Ureter (tissue), 1 donor: ENCODE data around the gene F7. TPM values are rescaled to one million over a fixed set of nuclear protein-coding genes. Genes with fewer than 3 reads are reported as not detected.

Experiments used
- DNase-seq: peaks from one replicate; pipeline ENCODE4 v3.0.0-alpha.2; 2020; ENCODE audit warnings: low spot score
- total RNA-seq: library from RNA; stranded (reverse); gene quantifications from one replicate; pipeline ENCODE4 v1.2.4, GENCODE V29; 2023
- donor health status: DM: yes; HTN: yes; CAD: no.

The F7 gene
- total RNA-seq, 1 donor from 2014 or later = not detected

GRCh38 chr13:113169277-113170272, 64.0 kb downstream of the F7 start:
- no peak for DNase-seq

Other genes starting within 250 kb of the F7 start
- gene MCF2L, start 136.6 kb upstream of the F7 start, total RNA-seq = 115 TPM
- gene F10, start 17.0 kb downstream of the F7 start, total RNA-seq = 9.4 TPM
- gene PROZ, start 52.9 kb downstream of the F7 start, total RNA-seq = not detected
- gene PCID2, start 102.9 kb downstream of the F7 start, total RNA-seq = 48.7 TPM
- gene CUL4A, start 103.8 kb downstream of the F7 start, total RNA-seq = 86.8 TPM
- 223 TPM for gene LAMP1, start 191.4 kb downstream of the F7 start, total RNA-seq